B cell (primary cell): ENCODE measurements around the gene ADAMTS17. TPM values are rescaled to one million over a fixed set of nuclear protein-coding genes. Genes with fewer than 3 reads are reported as not detected.

Source experiments
- ATAC-seq: fragments of 200-7000 bp; cut with Tn5 transposase; one replicate; pipeline ENCODE4 v1.10.0; 2021; ENCODE audit warnings: low read depth, mild to moderate bottlenecking, moderate number of reproducible peaks, moderate library complexity
- CTCF ChIA-PET: fragments of 350-600 bp; sonication (Branson Sonifier 250); formaldehyde crosslinking; loops from one replicate; lab custom pipeline; 2021; ENCODE audit warnings: antibody characterized with exemption, inconsistent platforms; lab: Charles Lee
- POLR2A ChIA-PET: fragments of 350-600 bp; sonication (Branson Sonifier 250); formaldehyde crosslinking; loops from one replicate; lab custom pipeline; 2021; ENCODE audit warnings: antibody characterized with exemption; lab: Charles Lee
- DNase-seq: peaks from one replicate; pipeline ENCODE4 v3.0.0; 2013
- H2AFZ ChIP-seq: 2 replicates; pipeline ENCODE4 v1.6.1; 2012; ENCODE audit warnings: mild to moderate bottlenecking, low read depth, low read length; ENCODE audit not compliant: insufficient read depth, poor library complexity, severe bottlenecking
- H3K27ac ChIP-seq, 2 donors: 1 replicate in 1 of 2; 2 replicates in 1 of 2; pipeline ENCODE4 v1.5.1; 2012 to 2013; ENCODE audit warnings: low read length in 2 of 2, mild to moderate bottlenecking in 2 of 2, moderate library complexity in 1 of 2
- H3K27me3 ChIP-seq, 4 experiments: fragments of 200-600 bp in 1 of 4; sonication (generic) in 1 of 4; replicated peaks in 1 of 4; 1 replicate in 2 of 4; 2 replicates in 2 of 4; pipeline versions ENCODE4 v1.6.1 to v1.7.0; 2013 to 2016; ENCODE audit warnings: low read length in 3 of 4, mild to moderate bottlenecking in 2 of 4, mixed read lengths in 1 of 4, moderate library complexity in 1 of 4; ENCODE audit not compliant: insufficient read depth in 4 of 4, control insufficient read depth in 3 of 4; ENCODE audit errors: control extremely low read depth in 1 of 4
- H3K36me3 ChIP-seq, 2 experiments: replicated peaks in 1 of 2; 1 replicate in 1 of 2; 2 replicates in 1 of 2; pipeline versions ENCODE4 v1.6.1 to v1.7.1; 2013; ENCODE audit warnings: low read length in 1 of 2; ENCODE audit not compliant: insufficient read depth in 2 of 2, control insufficient read depth in 1 of 2; ENCODE audit errors: control extremely low read depth in 1 of 2, extremely low read depth in 1 of 2
- H3K4me1 ChIP-seq, 2 donors: fragments of 200-600 bp in 1 of 2; sonication (generic) in 1 of 2; 1 replicate in 1 of 2; 2 replicates in 1 of 2; pipeline versions ENCODE4 v1.5.1 to v1.6.1; 2013 to 2017; ENCODE audit warnings: low read length in 2 of 2; ENCODE audit not compliant: control insufficient read depth in 2 of 2, insufficient read depth in 2 of 2
- H3K4me2 ChIP-seq: replicated peaks from 2 replicates; pipeline ENCODE3; 2012; ENCODE audit warnings: mild to moderate bottlenecking, low read depth, low read length; ENCODE audit not compliant: poor library complexity, severe bottlenecking
- H3K4me3 ChIP-seq, 5 experiments: fragments of 200-600 bp in 1 of 5; sonication (generic) in 1 of 5; 1 replicate in 3 of 5; 2 replicates in 2 of 5; pipeline versions ENCODE4 v1.5.1 to v1.7.0; 2011 to 2016; ENCODE audit warnings: low read length in 4 of 5, mild to moderate bottlenecking in 4 of 5, low read depth in 2 of 5, control low read depth in 1 of 5, moderate library complexity in 1 of 5; ENCODE audit not compliant: insufficient read depth in 1 of 5; ENCODE audit errors: control extremely low read depth in 1 of 5, extremely low read depth in 1 of 5
- H3K79me2 ChIP-seq: fragments of 200-600 bp; sonication (generic); one replicate; pipeline ENCODE4 v1.6.0; 2016; ENCODE audit warnings: low read length; ENCODE audit not compliant: control insufficient read depth, insufficient read depth
- H3K9ac ChIP-seq: fragments of 200-600 bp; sonication (generic); 2 replicates; pipeline ENCODE4 v1.6.1; 2017; ENCODE audit warnings: mild to moderate bottlenecking, low read length, moderate library complexity
- H3K9me3 ChIP-seq, 3 donors: one replicate each; pipeline versions ENCODE4 v1.6.1 to v1.7.1; 2013; ENCODE audit warnings: low read length in 2 of 3; ENCODE audit not compliant: control insufficient read depth in 2 of 3, insufficient read depth in 1 of 3; ENCODE audit errors: control extremely low read depth in 1 of 3
- H4K20me1 ChIP-seq: 2 replicates; pipeline ENCODE4 v1.6.0; 2012; ENCODE audit warnings: mild to moderate bottlenecking, low read length; ENCODE audit not compliant: insufficient read depth, control insufficient read depth, poor library complexity, severe bottlenecking
- H3K27ac Mint-ChIP-seq: one replicate; pipeline ENCODE4 v1.8.0; 2021; ENCODE audit warnings: mixed read lengths
- H3K27me3 Mint-ChIP-seq: one replicate; pipeline ENCODE4 v1.8.0; 2021; ENCODE audit warnings: mixed read lengths
- H3K4me1 Mint-ChIP-seq: one replicate; pipeline ENCODE4 v1.8.0; 2021; ENCODE audit warnings: mixed read lengths
- H3K4me3 Mint-ChIP-seq: one replicate; pipeline ENCODE4 v1.8.0; 2021; ENCODE audit warnings: mixed read lengths
- H3K9me3 Mint-ChIP-seq: one replicate; pipeline ENCODE4 v1.8.0; 2022; ENCODE audit warnings: mixed read lengths; ENCODE audit not compliant: insufficient read depth
- EZH2 ChIP-seq: IDR thresholded peaks from 2 replicates; pipeline ENCODE4 v1.6.1; 2012; ENCODE audit warnings: borderline replicate concordance, low read depth, mild to moderate bottlenecking, moderate library complexity, low read length; ENCODE audit not compliant: insufficient read depth, poor library complexity, severe bottlenecking
- WGBS: methylation state at CpG from one replicate; pipeline ENCODE4 v1.1.5; 2013; ENCODE audit warnings: missing lambda C conversion rate; ENCODE audit not compliant: insufficient coverage; 5-methylcytosine and 5-hydroxymethylcytosine counted together
- intact Hi-C: fragments of 100-400 bp; cut with micrococcal nuclease; formaldehyde crosslinking; loops from one replicate; pipeline ENCODE4 v1.10.0; 2022
- polyA plus RNA-seq: library from polyadenylated mRNA; depleted of rRNA; stranded (reverse); fragments of >200 nt; gene quantifications from 2 replicates; pipeline ENCODE4 v1.2.3, GENCODE V29; 2012
- total RNA-seq, 2 donors: library from RNA; stranded (reverse); fragments of 120-200 nt in 1 of 2; gene quantifications; 1 replicate in 1 of 2; 2 replicates in 1 of 2; pipeline versions ENCODE4 v1.2.3 to v1.2.4, GENCODE V29; 2013 to 2022
- TF ChIP-seq, protein P1 (sequence below): fragments of 200-600 bp; IDR thresholded peaks from one replicate; pipeline ENCODE4 v1.8.0; 2022; ENCODE audit warnings: antibody characterized with exemption, mild to moderate bottlenecking

Gene ADAMTS17
- total and polyA plus RNA-seq, 2 donors (not counting 1 experiment from before 2014, with no cell fraction given): 0.10 TPM; not detected in 1

DNA sequence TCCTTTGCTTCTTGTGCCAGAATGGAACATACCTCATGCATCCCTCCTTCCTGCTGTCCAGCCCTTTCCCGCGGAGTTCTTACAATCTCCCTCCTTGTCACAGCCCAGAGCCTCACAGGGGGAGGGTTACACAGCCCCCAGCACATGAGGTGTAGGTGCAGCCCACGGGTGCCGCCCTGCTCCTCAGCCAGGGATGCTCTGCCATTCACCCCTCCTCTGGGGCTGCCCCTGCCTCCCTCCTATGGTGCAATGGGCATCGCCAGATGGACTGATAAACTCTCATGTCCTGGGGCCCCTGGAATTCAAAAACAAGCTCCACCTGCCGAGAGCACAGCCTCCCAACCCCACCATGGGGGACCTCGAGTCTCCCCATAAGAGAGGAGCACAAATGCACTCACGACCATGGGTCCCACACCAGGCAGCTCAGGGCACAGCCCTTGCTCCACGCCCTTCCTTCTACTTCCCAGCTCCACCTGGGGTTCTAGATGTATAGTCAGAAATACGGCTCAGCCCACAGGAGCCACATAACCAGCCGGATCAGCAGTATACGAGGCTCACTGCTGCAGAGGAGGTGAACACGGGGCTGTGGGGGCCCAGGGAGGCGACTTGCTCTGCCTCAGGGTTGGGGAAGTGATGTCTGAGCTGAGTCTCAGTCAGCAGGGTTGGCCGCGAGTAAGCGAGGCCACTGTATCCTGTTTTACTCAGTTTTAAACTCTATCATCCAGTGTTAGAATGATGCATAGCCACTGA, 338.8 kb downstream of the ADAMTS17 start:
- H3K9me3 Mint-ChIP-seq: no peaks in the 10 kb centered on the region
- TF ChIP-seq EZH2: no peak
- TF ChIP-seq, protein P1, sequence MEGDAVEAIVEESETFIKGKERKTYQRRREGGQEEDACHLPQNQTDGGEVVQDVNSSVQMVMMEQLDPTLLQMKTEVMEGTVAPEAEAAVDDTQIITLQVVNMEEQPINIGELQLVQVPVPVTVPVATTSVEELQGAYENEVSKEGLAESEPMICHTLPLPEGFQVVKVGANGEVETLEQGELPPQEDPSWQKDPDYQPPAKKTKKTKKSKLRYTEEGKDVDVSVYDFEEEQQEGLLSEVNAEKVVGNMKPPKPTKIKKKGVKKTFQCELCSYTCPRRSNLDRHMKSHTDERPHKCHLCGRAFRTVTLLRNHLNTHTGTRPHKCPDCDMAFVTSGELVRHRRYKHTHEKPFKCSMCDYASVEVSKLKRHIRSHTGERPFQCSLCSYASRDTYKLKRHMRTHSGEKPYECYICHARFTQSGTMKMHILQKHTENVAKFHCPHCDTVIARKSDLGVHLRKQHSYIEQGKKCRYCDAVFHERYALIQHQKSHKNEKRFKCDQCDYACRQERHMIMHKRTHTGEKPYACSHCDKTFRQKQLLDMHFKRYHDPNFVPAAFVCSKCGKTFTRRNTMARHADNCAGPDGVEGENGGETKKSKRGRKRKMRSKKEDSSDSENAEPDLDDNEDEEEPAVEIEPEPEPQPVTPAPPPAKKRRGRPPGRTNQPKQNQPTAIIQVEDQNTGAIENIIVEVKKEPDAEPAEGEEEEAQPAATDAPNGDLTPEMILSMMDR: no peak
- intact Hi-C loops: loop anchor here (10.0 kb wide), 1 partner anchor 818 kb away; no protein-coding TSS in a partner anchor
- Histone ChIP-seq H4K20me1 (no peaks in the 10 kb centered on the region), H3K27ac (no peak overlapping the region), H3K36me3 (no peaks in the 10 kb centered on the region), H3K79me2 (no peaks in the 10 kb centered on the region), H3K4me2 (no peak overlapping the region), H3K9ac (no peak overlapping the region), H3K9me3 (peaks cover 0 to 13% (median 0%) of the 10 kb centered on the region in 3 donors), H3K4me3 (no peak overlapping the region), H3K27me3 (peaks cover 0 to 2% (median 0%) of the 10 kb centered on the region in 4 experiments), H2AFZ (no peak overlapping the region), H3K4me1 (no peaks in the 10 kb centered on the region)
- no peak for DNase-seq
- 83% methylated on average over 14 of the region's 17 CpGs for WGBS
- no peak overlapping the region for H3K27ac Mint-ChIP-seq
- H3K27me3 Mint-ChIP-seq: no peaks in the 10 kb centered on the region
- H3K4me3 Mint-ChIP-seq: no peak overlapping the region
- ChIA-PET POLR2A (no interaction called here), CTCF (no interaction called here)
- ATAC-seq: no peak
- no peaks in the 10 kb centered on the region for H3K4me1 Mint-ChIP-seq

DNA sequence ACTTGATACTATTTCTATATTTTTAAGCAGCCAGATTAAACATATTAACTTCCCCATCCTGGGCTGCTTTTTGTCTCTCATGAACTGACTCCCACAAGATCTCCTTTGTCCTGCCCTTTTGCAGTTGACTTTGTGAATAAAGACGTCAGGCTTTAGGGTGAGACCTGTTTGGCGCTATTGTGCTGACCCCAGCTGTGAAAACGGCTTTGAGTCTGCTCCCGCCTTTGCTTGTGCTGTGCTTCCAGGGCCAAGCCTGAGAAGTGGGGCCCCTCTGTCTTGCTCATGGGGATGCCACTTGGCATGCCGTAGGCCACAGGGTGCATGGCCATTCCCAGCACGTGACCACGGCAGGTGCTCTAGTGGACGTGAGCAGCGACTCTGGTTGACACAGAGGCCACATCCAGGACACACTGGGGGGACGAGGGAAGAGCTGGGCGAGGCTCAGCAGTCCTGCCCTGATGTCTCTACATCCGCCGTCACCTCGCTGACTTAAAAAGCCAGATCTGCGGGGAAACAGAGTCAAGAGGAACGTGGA, 339.6 kb downstream of the ADAMTS17 start:
- no peak overlapping the region for H3K4me3 ChIP-seq
- TF ChIP-seq EZH2: no peak
- TF ChIP-seq, protein P1: no peak
- no peaks in the 10 kb centered on the region for H3K27me3 Mint-ChIP-seq
- CTCF ChIA-PET: no interaction called here
- H3K27ac Mint-ChIP-seq: no peak overlapping the region
- H3K27me3 ChIP-seq: peaks cover 0 to 2% (median 0%) of the 10 kb centered on the region in 4 experiments
- no peaks in the 10 kb centered on the region for H3K4me1 Mint-ChIP-seq
- H3K79me2 ChIP-seq: no peaks in the 10 kb centered on the region
- H3K4me1 ChIP-seq: no peaks in the 10 kb centered on the region
- no peaks in the 10 kb centered on the region for H3K36me3 ChIP-seq
- H2AFZ ChIP-seq: no peak overlapping the region
- no peak overlapping the region for H3K4me3 Mint-ChIP-seq
- H3K9me3 ChIP-seq: peaks cover 0 to 13% (median 0%) of the 10 kb centered on the region in 3 donors
- 65% methylated on average over 16 of the region's 16 CpGs for WGBS
- H3K4me2 ChIP-seq: no peak overlapping the region
- no peaks in the 10 kb centered on the region for H4K20me1 ChIP-seq
- intact Hi-C loops: loop anchor here (10.0 kb wide), 1 partner anchor 817 kb away; no protein-coding TSS in a partner anchor
- POLR2A ChIA-PET: no interaction called here
- no peak for ATAC-seq
- DNase-seq: no peak
- H3K9ac ChIP-seq: no peak overlapping the region
- H3K9me3 Mint-ChIP-seq: no peaks in the 10 kb centered on the region
- H3K27ac ChIP-seq: no peak overlapping the region
